ENCODE measurements around the gene RPL21.
"Not testable (repeated sequence)": the region's sequence is repeated elsewhere in the genome, so short reads cannot be mapped to it uniquely, and the experiment has no call there.

RPL21 gene

GRCh38 chr13:27251166-27252091 lies at the start of gene RPL21:
TSS of gene RPL21 (plus strand) at chr13:27251558. CDS start at chr13:27253777, 2,219 bp downstream.
- ATAC-seq = peak; percentile 92 to 94

- no peak for ATAC-seq
Observed at GRCh38 chr13:27201661-27202060, 49.7 kb upstream of the RPL21 start.

- ATAC-seq = no peak
Observed at GRCh38 chr13:27203186-27203585, 48.2 kb upstream of the RPL21 start.

GRCh38 chr13:27203854-27204253 lies 47.5 kb upstream of the RPL21 start:
- ATAC-seq = no peak

GRCh38 chr13:27208514-27208913 lies 42.8 kb upstream of the RPL21 start:
- ATAC-seq = no peak

- no peak for ATAC-seq
Observed at GRCh38 chr13:27211271-27211670, 40.1 kb upstream of the RPL21 start.

- ATAC-seq = no peak
Observed at GRCh38 chr13:27211771-27212364, 39.5 kb upstream of the RPL21 start.

GRCh38 chr13:27213386-27213785 lies 38.0 kb upstream of the RPL21 start:
- ATAC-seq = not testable (repeated sequence)

- ATAC-seq = not testable (repeated sequence)
Observed at GRCh38 chr13:27217791-27218190, 33.6 kb upstream of the RPL21 start.

GRCh38 chr13:27218861-27219260 lies 32.5 kb upstream of the RPL21 start:
- ATAC-seq = not testable (repeated sequence)

- ATAC-seq = no peak
Observed at GRCh38 chr13:27219611-27220010, 31.7 kb upstream of the RPL21 start.

GRCh38 chr13:27222100-27222499 lies 29.3 kb upstream of the RPL21 start:
- not testable (repeated sequence) for ATAC-seq

GRCh38 chr13:27226991-27227390 lies 24.4 kb upstream of the RPL21 start:
- ATAC-seq = no peak

- no peak for ATAC-seq
Observed at GRCh38 chr13:27228131-27228530, 23.2 kb upstream of the RPL21 start.

- no peak for ATAC-seq
Observed at GRCh38 chr13:27229642-27230041, 21.7 kb upstream of the RPL21 start.

GRCh38 chr13:27233964-27234363 lies 17.4 kb upstream of the RPL21 start:
- ATAC-seq = no peak

GRCh38 chr13:27236478-27236877 lies 14.9 kb upstream of the RPL21 start:
- ATAC-seq = no peak

- ATAC-seq = no peak
Observed at GRCh38 chr13:27242702-27243101, 8.7 kb upstream of the RPL21 start.

- no peak for ATAC-seq
Observed at GRCh38 chr13:27245610-27246009, 5.7 kb upstream of the RPL21 start.

- peak; percentile 1 to 2 for ATAC-seq
Observed at GRCh38 chr13:27250833-27251165, 559 bp upstream of the RPL21 start.

GRCh38 chr13:27252467-27252866 lies 1.1 kb downstream of the RPL21 start:
- ATAC-seq = no peak

GRCh38 chr13:27257233-27257568 lies 5.8 kb downstream of the RPL21 start:
- ATAC-seq = no peak

GRCh38 chr13:27257648-27258253 lies 6.4 kb downstream of the RPL21 start:
- peak in 1 of 2 donors; percentile 5 for ATAC-seq

All from activated CD4-positive, CD25-positive, alpha-beta regulatory T cell treated with anti-CD3 and anti-CD28 coated beads, Interleukin-2, amount 50 U/mL, for 24 hours (primary cell).